ENCODE results near the gene VASP. TPM values are rescaled to one million over a fixed set of nuclear protein-coding genes. Genes with fewer than 3 reads are reported as not detected.

Gene VASP
- total and polyA plus RNA-seq, 2 of the 13 experiments (the other 11 are each of a cell fraction or from before 2014, with no cell fraction given), result 41.8 to 67.1 TPM

GRCh38 chr19:45506989-45507871 lies at the start of gene VASP (continued):
- TF ChIP-seq ZNF10 (CRISPR knock-in tag; IDR thresholded peaks at IDR 0.05; ENCODE audit: borderline replicate concordance, low read depth) (no peak), RELA (CRISPR knock-in tag; IDR thresholded peaks at IDR 0.05) (no peak), EHMT2 (IDR thresholded peaks at IDR 0.05; ENCODE audit: borderline replicate concordance, low read depth, low read length) (no peak), EP300 (IDR thresholded peaks at IDR 0.05; ENCODE audit: low read depth in 2 of 2, low read length in 2 of 2) (no peak), EP300 (CRISPR knock-in tag; IDR thresholded peaks at IDR 0.05; ENCODE audit: borderline replicate concordance) (no peak), STAT6 (CRISPR knock-in tag; IDR thresholded peaks at IDR 0.05; ENCODE audit: borderline replicate concordance) (no peak), NFE2 (CRISPR knock-in tag; IDR thresholded peaks at IDR 0.05) (no peak), SIN3B (IDR thresholded peaks at IDR 0.05; ENCODE audit: low read length) (no peak), SCMH1 (CRISPR knock-in tag; IDR thresholded peaks at IDR 0.05; ENCODE audit: borderline replicate concordance) (no peak), PHF20 (CRISPR knock-in tag; IDR thresholded peaks at IDR 0.05) (no peak), HDAC1 (CRISPR knock-in tag; IDR thresholded peaks at IDR 0.05) (peak; percentile 38; the same call in 1 of the 2 replicates), STAG1 (CRISPR knock-in tag; IDR thresholded peaks at IDR 0.05) (no peak), ZNF598 (CRISPR knock-in tag; IDR thresholded peaks at IDR 0.05; ENCODE audit: borderline replicate concordance) (no peak; the same call in 1 of the 2 replicates), IKZF1 (IDR thresholded peaks at IDR 0.05) (no peak), NFATC3 (CRISPR knock-in tag; IDR thresholded peaks at IDR 0.05) (no peak), PREB (CRISPR knock-in tag; IDR thresholded peaks at IDR 0.05) (no peak), ZNF205 (CRISPR knock-in tag; IDR thresholded peaks at IDR 0.05) (peak; percentile 39; the same call in 1 of the 2 replicates)
- TF ChIP-seq, protein P1, sequence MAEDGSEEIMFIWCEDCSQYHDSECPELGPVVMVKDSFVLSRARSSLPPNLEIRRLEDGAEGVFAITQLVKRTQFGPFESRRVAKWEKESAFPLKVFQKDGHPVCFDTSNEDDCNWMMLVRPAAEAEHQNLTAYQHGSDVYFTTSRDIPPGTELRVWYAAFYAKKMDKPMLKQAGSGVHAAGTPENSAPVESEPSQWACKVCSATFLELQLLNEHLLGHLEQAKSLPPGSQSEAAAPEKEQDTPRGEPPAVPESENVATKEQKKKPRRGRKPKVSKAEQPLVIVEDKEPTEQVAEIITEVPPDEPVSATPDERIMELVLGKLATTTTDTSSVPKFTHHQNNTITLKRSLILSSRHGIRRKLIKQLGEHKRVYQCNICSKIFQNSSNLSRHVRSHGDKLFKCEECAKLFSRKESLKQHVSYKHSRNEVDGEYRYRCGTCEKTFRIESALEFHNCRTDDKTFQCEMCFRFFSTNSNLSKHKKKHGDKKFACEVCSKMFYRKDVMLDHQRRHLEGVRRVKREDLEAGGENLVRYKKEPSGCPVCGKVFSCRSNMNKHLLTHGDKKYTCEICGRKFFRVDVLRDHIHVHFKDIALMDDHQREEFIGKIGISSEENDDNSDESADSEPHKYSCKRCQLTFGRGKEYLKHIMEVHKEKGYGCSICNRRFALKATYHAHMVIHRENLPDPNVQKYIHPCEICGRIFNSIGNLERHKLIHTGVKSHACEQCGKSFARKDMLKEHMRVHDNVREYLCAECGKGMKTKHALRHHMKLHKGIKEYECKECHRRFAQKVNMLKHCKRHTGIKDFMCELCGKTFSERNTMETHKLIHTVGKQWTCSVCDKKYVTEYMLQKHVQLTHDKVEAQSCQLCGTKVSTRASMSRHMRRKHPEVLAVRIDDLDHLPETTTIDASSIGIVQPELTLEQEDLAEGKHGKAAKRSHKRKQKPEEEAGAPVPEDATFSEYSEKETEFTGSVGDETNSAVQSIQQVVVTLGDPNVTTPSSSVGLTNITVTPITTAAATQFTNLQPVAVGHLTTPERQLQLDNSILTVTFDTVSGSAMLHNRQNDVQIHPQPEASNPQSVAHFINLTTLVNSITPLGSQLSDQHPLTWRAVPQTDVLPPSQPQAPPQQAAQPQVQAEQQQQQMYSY (CRISPR knock-in tag; IDR thresholded peaks at IDR 0.05), result peak; percentile 49; the same call in 1 of the 2 replicates
- TF ChIP-seq, protein P2, sequence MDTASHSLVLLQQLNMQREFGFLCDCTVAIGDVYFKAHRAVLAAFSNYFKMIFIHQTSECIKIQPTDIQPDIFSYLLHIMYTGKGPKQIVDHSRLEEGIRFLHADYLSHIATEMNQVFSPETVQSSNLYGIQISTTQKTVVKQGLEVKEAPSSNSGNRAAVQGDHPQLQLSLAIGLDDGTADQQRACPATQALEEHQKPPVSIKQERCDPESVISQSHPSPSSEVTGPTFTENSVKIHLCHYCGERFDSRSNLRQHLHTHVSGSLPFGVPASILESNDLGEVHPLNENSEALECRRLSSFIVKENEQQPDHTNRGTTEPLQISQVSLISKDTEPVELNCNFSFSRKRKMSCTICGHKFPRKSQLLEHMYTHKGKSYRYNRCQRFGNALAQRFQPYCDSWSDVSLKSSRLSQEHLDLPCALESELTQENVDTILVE (CRISPR knock-in tag; IDR thresholded peaks at IDR 0.05), result 0 out of 2 replicates have a peak, but pooled peaks have one; percentile 53
